GM13976 (cell line): ENCODE data around the gene NUSAP1.

ENCODE experiments used
- DNase-seq: peaks from one replicate; pipeline ENCODE4 v3.0.0; 2012; ENCODE audit warnings: low spot score
- in situ Hi-C: fragments of 300-500 bp; cut with MboI; formaldehyde crosslinking; loops from one replicate; pipeline ENCODE4 v1.12.0; 2022; ENCODE audit warnings: low sequenced_read_pairs, mixed read lengths, inconsistent platforms; ENCODE audit not compliant: unreplicated experiment
- TF ChIP-seq, protein P1 (sequence below): IDR thresholded peaks from 2 replicates; pipeline ENCODE4 v1.5.1; 2012; ENCODE audit warnings: borderline replicate concordance, mild to moderate bottlenecking; ENCODE audit not compliant: insufficient read depth; ENCODE audit errors: extremely low read depth, missing control alignments, control extremely low read depth

The NUSAP1 gene

DNA sequence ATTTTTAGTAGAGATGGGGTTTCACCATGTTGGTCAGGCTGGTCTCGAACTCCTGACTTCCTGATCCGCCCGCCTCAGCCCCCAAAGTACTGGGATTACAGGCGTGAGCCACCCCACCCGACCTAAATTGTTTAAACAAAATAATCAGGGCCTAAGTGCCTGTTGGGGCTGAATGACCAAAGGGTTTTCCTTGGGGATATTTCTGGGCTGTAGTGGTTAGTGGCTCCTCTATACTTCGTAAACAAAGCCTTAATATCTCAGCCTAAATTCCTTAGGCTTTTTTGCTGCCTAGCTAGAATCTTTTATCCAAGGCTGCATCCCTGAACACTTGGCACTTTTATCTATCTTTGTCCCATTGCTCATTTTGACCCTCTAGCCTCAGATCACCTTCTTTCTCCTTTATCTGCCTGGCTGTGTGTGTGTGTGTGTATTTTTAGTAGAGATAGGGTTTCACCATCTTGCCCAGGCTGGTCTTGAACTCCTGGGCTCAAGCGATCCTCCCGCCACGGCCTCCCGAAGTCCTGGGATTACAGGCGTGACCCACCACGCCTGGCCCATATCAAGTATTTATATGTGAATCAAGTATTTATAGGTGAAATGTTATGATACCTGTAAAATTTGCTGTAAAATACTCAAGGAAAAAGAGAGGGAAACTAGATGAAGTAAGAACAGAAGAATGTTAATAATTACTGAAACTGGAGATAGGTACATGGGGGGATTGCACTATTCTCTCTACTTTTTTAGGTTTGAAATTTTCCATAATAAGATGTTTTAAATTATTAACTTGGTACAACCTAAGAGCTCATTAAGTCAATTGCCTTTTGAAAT, 1.8 kb downstream of the NUSAP1 start:
- DNase-seq, result no peak
- in situ Hi-C loops, result no loop called here
- TF ChIP-seq, protein P1, sequence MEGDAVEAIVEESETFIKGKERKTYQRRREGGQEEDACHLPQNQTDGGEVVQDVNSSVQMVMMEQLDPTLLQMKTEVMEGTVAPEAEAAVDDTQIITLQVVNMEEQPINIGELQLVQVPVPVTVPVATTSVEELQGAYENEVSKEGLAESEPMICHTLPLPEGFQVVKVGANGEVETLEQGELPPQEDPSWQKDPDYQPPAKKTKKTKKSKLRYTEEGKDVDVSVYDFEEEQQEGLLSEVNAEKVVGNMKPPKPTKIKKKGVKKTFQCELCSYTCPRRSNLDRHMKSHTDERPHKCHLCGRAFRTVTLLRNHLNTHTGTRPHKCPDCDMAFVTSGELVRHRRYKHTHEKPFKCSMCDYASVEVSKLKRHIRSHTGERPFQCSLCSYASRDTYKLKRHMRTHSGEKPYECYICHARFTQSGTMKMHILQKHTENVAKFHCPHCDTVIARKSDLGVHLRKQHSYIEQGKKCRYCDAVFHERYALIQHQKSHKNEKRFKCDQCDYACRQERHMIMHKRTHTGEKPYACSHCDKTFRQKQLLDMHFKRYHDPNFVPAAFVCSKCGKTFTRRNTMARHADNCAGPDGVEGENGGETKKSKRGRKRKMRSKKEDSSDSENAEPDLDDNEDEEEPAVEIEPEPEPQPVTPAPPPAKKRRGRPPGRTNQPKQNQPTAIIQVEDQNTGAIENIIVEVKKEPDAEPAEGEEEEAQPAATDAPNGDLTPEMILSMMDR, result no peak

DNA sequence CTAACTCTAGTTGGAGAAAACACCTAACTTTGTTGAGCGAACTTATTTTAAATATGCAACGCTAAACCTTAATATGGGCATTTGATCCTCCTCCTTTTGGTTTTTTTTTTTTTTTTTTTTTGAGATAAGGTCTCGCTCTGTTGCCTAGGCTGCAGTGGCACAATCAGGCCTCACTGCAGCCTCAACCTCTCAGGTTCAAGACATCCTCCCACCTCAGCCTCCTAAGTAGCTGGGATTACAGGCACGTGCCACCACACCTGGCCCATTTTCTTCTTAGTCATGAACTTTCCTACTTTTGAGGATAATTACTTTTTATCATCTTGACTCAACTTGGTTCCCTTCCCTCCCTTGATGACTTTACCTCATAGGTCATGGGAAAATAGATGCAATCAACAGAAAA, 3.9 kb downstream of the NUSAP1 start:
- TF ChIP-seq, protein P1, result no peak
- no peak for DNase-seq
- in situ Hi-C loops, result no loop called here

DNA sequence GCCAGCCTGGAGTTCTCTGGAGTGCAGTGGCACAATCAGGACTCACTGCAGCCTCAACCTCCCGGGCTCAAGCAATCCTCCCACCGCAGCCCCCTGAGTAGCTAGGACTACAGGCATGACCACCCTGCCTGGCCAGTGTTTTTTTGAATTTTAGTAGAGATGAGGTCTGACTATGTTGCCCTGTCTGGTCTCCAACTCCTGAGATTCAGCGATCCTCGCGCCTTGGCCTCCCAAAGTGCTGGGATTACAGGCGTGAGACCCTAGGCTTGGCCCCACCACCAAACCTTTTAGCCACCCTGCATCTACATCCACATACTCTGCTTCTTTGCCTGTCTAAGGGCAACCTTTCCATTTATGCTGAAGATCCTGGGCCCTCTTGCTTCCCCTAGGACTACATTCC, 4.4 kb downstream of the NUSAP1 start:
- TF ChIP-seq, protein P1, result no peak
- in situ Hi-C loops, result no loop called here
- DNase-seq, result no peak

DNA sequence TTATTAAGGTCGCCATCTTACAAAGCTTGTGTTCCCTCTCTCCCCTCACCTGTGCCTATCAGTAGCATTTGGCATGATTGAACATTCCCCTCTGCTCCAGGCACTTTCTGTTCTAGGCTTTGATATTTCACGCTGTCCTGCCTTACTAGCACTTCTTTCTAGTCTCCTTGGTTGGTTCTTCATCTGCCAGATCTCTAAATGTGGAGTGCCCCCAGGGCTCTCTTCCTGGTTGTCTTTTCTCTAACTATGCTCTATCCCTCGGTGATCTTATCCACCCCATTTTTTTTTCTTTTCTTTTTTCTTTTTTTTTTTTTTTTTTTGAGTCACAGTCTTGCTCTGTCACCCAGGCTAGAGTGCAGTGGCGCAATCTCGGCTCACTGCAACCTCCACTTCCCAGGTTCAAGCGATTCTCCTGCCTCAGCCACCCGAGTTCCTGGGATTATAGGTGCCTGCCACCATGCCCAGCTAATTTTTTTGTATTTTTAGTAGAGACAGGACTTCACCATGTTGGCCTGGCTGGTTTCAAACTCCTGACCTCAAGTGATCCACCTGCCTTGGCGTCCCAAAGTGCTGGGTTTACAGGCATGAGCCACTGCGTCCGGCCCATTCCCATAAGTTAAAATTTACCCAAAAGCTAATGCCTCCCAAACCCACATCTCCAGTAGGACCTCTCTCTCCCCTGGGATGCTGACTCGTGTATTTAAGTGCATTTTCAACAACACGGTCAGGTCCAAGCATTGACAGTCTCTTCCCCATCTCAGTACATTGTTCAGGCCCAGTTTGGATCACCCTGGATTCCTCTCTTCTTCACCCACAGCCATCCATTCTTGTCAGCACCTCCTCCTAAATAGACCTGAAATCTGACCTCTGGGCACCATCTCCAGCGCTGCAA, 5.2 kb downstream of the NUSAP1 start:
- TF ChIP-seq, protein P1, result no peak
- DNase-seq, result no peak
- in situ Hi-C loops, result no loop called here

DNA sequence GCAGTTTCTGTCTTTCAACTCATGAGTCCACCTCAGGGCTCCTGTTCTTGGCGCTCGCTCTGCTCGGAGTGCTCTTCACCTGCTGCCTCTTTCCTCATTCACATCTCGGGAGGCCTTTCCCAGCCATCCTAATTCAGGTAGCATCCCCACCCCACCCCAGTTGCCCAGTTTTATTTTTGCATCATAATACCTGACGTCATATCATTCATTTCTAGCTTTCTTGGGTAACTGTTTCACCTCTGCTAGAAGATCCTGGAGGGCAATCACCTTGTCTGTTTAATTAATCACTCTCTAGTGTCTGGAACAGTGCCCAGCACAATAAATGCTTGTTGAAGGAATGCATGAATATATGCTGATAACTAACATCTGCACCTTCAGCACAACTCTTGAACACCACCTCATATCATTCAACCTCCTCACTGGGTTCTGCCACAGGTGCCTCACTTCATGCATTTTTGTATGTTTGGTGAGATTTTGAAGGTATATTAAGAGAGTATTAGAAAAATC, 7.6 kb downstream of the NUSAP1 start:
- TF ChIP-seq, protein P1, result no peak
- no peak for DNase-seq
- in situ Hi-C loops, result no loop called here

DNA sequence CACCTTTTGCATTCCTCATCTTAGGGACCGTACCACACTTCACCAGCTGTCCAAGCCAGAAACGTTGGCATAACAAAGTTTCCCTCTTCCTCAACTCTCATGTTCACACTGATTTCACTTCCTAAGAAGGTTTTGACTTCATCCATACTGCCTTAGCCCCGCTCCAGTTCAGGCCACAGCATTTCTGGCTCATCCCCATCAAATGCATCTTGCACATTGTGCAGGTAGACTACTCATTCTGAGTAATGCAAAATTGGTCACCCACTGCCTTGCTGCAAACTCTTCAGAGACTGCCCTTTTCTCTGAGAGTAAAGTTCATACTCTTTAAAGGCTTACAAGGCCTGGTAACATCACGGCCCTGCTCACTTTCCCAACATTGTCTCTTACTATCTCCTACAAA, 8.8 kb downstream of the NUSAP1 start:
- in situ Hi-C loops, result no loop called here
- DNase-seq, result no peak
- TF ChIP-seq, protein P1, result no peak
